OCI-LY1 (cell line): Measurements from ENCODE around the gene GANAB.

Experiments used
- H2AFZ ChIP-seq: fragments of 200-600 bp; sonication (generic), shearing (Covaris generic); 2 replicates; pipeline ENCODE4 v1.6.0; 2014; ENCODE audit warnings: antibody characterized with exemption, mild to moderate bottlenecking, low read length
- H3F3A ChIP-seq: fragments of 200-600 bp; sonication (generic), shearing (Covaris generic); 2 replicates; pipeline ENCODE4 v1.6.0; 2014; ENCODE audit warnings: mild to moderate bottlenecking, antibody characterized with exemption, low read length, moderate library complexity; ENCODE audit not compliant: insufficient read depth
- H3K27ac ChIP-seq: fragments of 200-600 bp; sonication (generic); 2 replicates; pipeline ENCODE4 v1.5.1; 2014; ENCODE audit warnings: low read length, mixed run types, mild to moderate bottlenecking, low read depth; ENCODE audit not compliant: poor library complexity, severe bottlenecking
- H3K27me3 ChIP-seq: fragments of 200-600 bp; sonication (generic); 2 replicates; pipeline ENCODE4 v1.6.0; 2014; ENCODE audit warnings: antibody characterized with exemption, mild to moderate bottlenecking, low read length, moderate library complexity; ENCODE audit not compliant: insufficient read depth
- H3K36me3 ChIP-seq: fragments of 200-600 bp; sonication (generic); 2 replicates; pipeline ENCODE4 v1.6.1; 2014; ENCODE audit warnings: mild to moderate bottlenecking, antibody characterized with exemption, low read length, moderate library complexity, mixed read lengths; ENCODE audit not compliant: insufficient read depth
- H3K4me1 ChIP-seq: fragments of 200-600 bp; sonication (generic); 2 replicates; pipeline ENCODE4 v1.5.1; 2014; ENCODE audit warnings: mild to moderate bottlenecking, low read length, moderate library complexity; ENCODE audit not compliant: insufficient read depth, severe bottlenecking
- H3K4me2 ChIP-seq: fragments of 200-600 bp; sonication (generic), shearing (Covaris generic); 2 replicates; pipeline ENCODE4 v1.6.1; 2014; ENCODE audit warnings: low read length
- H3K4me3 ChIP-seq: fragments of 200-600 bp; sonication (generic); 2 replicates; pipeline ENCODE4 v1.5.1; 2014; ENCODE audit warnings: low read length, low read depth, mild to moderate bottlenecking, mixed read lengths; ENCODE audit not compliant: poor library complexity, severe bottlenecking
- H3K79me2 ChIP-seq: fragments of 200-600 bp; shearing (Covaris generic); 2 replicates; pipeline ENCODE4 v1.6.1; 2016; ENCODE audit warnings: mixed run types, low read length, mixed read lengths; ENCODE audit not compliant: insufficient read depth
- H3K9ac ChIP-seq: fragments of 200-600 bp; sonication (generic), shearing (Covaris generic); 2 replicates; pipeline ENCODE4 v1.6.1; 2014; ENCODE audit warnings: mild to moderate bottlenecking, low read length, mixed read lengths
- H3K9me2 ChIP-seq: fragments of 200-600 bp; sonication (generic), shearing (Covaris generic); 2 replicates; pipeline ENCODE4 v1.6.1; 2014; ENCODE audit warnings: low read depth, mild to moderate bottlenecking, low read length, mixed read lengths
- H3K9me3 ChIP-seq: fragments of 200-600 bp; shearing (Covaris generic); 2 replicates; pipeline ENCODE4 v1.6.1; 2014; ENCODE audit warnings: low read length, mixed read lengths
- H4K20me1 ChIP-seq: fragments of 200-600 bp; sonication (generic), shearing (Covaris generic); 2 replicates; pipeline ENCODE4 v1.6.0; 2016; ENCODE audit warnings: mild to moderate bottlenecking, low read length; ENCODE audit not compliant: insufficient read depth
- EZH2 ChIP-seq: fragments of 200-600 bp; sonication (generic), shearing (Covaris generic); IDR thresholded peaks from 2 replicates; pipeline ENCODE4 v1.8.0; 2017; ENCODE audit warnings: borderline replicate concordance, mixed run types, mild to moderate bottlenecking, antibody characterized with exemption, low read length, moderate library complexity, mixed read lengths
- TF ChIP-seq, protein P1 (sequence below): fragments of 200-600 bp; sonication (generic), shearing (Covaris generic); IDR thresholded peaks from 2 replicates; pipeline ENCODE4 v1.5.1; 2017; ENCODE audit warnings: mild to moderate bottlenecking, antibody characterized with exemption, low read length, moderate library complexity, mixed read lengths

Gene GANAB

GRCh38 chr11:62648967-62649364, 2.6 kb upstream of the GANAB start:
- no peak overlapping the region for H2AFZ ChIP-seq
- no peaks in the 10 kb centered on the region for H3F3A ChIP-seq
- H4K20me1 ChIP-seq, result no peaks in the 10 kb centered on the region
- H3K9ac ChIP-seq, result no peak overlapping the region
- peaks cover 43% of the 10 kb centered on the region for H3K36me3 ChIP-seq
- H3K4me1 ChIP-seq, result peaks cover 37% of the 10 kb centered on the region
- H3K9me2 ChIP-seq, result no peaks in the 10 kb centered on the region
- H3K27me3 ChIP-seq, result no peaks in the 10 kb centered on the region
- no peak overlapping the region for H3K27ac ChIP-seq
- H3K9me3 ChIP-seq, result no peaks in the 10 kb centered on the region
- TF ChIP-seq, protein P1, sequence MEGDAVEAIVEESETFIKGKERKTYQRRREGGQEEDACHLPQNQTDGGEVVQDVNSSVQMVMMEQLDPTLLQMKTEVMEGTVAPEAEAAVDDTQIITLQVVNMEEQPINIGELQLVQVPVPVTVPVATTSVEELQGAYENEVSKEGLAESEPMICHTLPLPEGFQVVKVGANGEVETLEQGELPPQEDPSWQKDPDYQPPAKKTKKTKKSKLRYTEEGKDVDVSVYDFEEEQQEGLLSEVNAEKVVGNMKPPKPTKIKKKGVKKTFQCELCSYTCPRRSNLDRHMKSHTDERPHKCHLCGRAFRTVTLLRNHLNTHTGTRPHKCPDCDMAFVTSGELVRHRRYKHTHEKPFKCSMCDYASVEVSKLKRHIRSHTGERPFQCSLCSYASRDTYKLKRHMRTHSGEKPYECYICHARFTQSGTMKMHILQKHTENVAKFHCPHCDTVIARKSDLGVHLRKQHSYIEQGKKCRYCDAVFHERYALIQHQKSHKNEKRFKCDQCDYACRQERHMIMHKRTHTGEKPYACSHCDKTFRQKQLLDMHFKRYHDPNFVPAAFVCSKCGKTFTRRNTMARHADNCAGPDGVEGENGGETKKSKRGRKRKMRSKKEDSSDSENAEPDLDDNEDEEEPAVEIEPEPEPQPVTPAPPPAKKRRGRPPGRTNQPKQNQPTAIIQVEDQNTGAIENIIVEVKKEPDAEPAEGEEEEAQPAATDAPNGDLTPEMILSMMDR, result no peak
- TF ChIP-seq EZH2, result no peak
- H3K4me3 ChIP-seq, result no peak overlapping the region
- peaks cover 36% of the 10 kb centered on the region for H3K79me2 ChIP-seq
- no peak overlapping the region for H3K4me2 ChIP-seq

GRCh38 chr11:62648185-62648966, 2.0 kb upstream of the GANAB start:
- no peaks in the 10 kb centered on the region for H3F3A ChIP-seq
- H3K4me2 ChIP-seq, result no peak overlapping the region
- peaks cover 40% of the 10 kb centered on the region for H3K79me2 ChIP-seq
- H2AFZ ChIP-seq, result no peak overlapping the region
- no peaks in the 10 kb centered on the region for H3K9me2 ChIP-seq
- TF ChIP-seq, protein P1, result no peak
- no peak for TF ChIP-seq EZH2
- H3K4me3 ChIP-seq, result no peak overlapping the region
- no peak overlapping the region for H3K9ac ChIP-seq
- H4K20me1 ChIP-seq, result no peaks in the 10 kb centered on the region
- H3K27ac ChIP-seq, result peak overlapping the region; percentile 21
- H3K36me3 ChIP-seq, result peaks cover 48% of the 10 kb centered on the region
- H3K27me3 ChIP-seq, result no peaks in the 10 kb centered on the region
- no peaks in the 10 kb centered on the region for H3K9me3 ChIP-seq
- H3K4me1 ChIP-seq, result peaks cover 34% of the 10 kb centered on the region

- Histone ChIP-seq H3K4me1 (peaks cover 34% of the 10 kb centered on the region), H3K9ac (no peak overlapping the region), H3K27ac (peak overlapping the region; percentile 21), H2AFZ (no peak overlapping the region), H3K36me3 (peaks cover 55% of the 10 kb centered on the region), H3K9me2 (no peaks in the 10 kb centered on the region), H4K20me1 (no peaks in the 10 kb centered on the region), H3K27me3 (no peaks in the 10 kb centered on the region), H3K79me2 (peaks cover 41% of the 10 kb centered on the region), H3K4me2 (peak overlapping the region; percentile 52; the same call in 1 of the 2 replicates), H3K4me3 (no peak overlapping the region), H3K9me3 (no peaks in the 10 kb centered on the region), H3F3A (no peaks in the 10 kb centered on the region)
- no peak for TF ChIP-seq EZH2
Measured at GRCh38 chr11:62647609-62648005, 1.2 kb upstream of the GANAB start.
